Measurements from ENCODE around the gene FBXL19. TPM values are rescaled to one million over a fixed set of nuclear protein-coding genes. Genes with fewer than 3 reads are reported as not detected.

Gene FBXL19
- total and polyA plus RNA-seq, 2 of the 13 experiments (the other 11 are each of a cell fraction or from before 2014, with no cell fraction given), result 6.0 to 13.7 TPM

GRCh38 chr16:30985401-30986128, 62.2 kb downstream of the FBXL19 start (continued):
- 0 out of 2 replicates have a peak, but pooled peaks have one; percentile 59 for TF ChIP-seq YEATS2 (CRISPR knock-in tag; IDR thresholded peaks at IDR 0.05; ENCODE audit: borderline replicate concordance)
- no peak for TF ChIP-seq CBX2 (IDR thresholded peaks at IDR 0.05; ENCODE audit: low read depth, low read length)
- 0 out of 2 replicates have a peak, but pooled peaks have one; percentile 65 for TF ChIP-seq CBX2 (CRISPR knock-in tag; IDR thresholded peaks at IDR 0.05; ENCODE audit: low read depth)
- no peak for TF ChIP-seq ZNF709 (CRISPR knock-in tag; IDR thresholded peaks at IDR 0.05)
- no peak; the same call in 1 of the 2 replicates for TF ChIP-seq ZNF609 (CRISPR knock-in tag; IDR thresholded peaks at IDR 0.05; ENCODE audit: borderline replicate concordance)
- TF ChIP-seq ZFP1 (CRISPR knock-in tag; IDR thresholded peaks at IDR 0.05), result 0 out of 2 replicates have a peak, but pooled peaks have one; percentile 34
- peak; percentile 86 for TF ChIP-seq TMF1 (CRISPR knock-in tag; IDR thresholded peaks at IDR 0.05; ENCODE audit: low read depth)
- TF ChIP-seq PAWR (CRISPR knock-in tag; IDR thresholded peaks at IDR 0.05; ENCODE audit: borderline replicate concordance), result no peak
- TF ChIP-seq ZNF33B (CRISPR knock-in tag; IDR thresholded peaks at IDR 0.05), result peak; percentile 68; the same call in 1 of the 2 replicates
- TF ChIP-seq ZNF501 (CRISPR knock-in tag; IDR thresholded peaks at IDR 0.05), result peak; percentile 92
- TF ChIP-seq ZNF784 (CRISPR knock-in tag; IDR thresholded peaks at IDR 0.05; ENCODE audit: borderline replicate concordance), result 0 out of 2 replicates have a peak, but pooled peaks have one; percentile 30
- TF ChIP-seq ZNF432 (CRISPR knock-in tag; IDR thresholded peaks at IDR 0.05; ENCODE audit: borderline replicate concordance), result no peak
- peak; percentile 77 for TF ChIP-seq PHF21A (CRISPR knock-in tag; IDR thresholded peaks at IDR 0.05)
- TF ChIP-seq ZNF724P (CRISPR knock-in tag; IDR thresholded peaks at IDR 0.05; ENCODE audit: borderline replicate concordance), result peak; percentile 68; the same call in 1 of the 2 replicates
- TF ChIP-seq ZNF782 (CRISPR knock-in tag; IDR thresholded peaks at IDR 0.05; ENCODE audit: borderline replicate concordance), result 0 out of 2 replicates have a peak, but pooled peaks have one; percentile 16
- TF ChIP-seq TOPORS (CRISPR knock-in tag; IDR thresholded peaks at IDR 0.05), result peak; percentile 91; the same call in 1 of the 2 replicates
- TF ChIP-seq ZBTB44 (CRISPR knock-in tag; IDR thresholded peaks at IDR 0.05), result no peak; the same call in 1 of the 2 replicates

Data from HepG2 (cell line).